Naive thymus-derived CD4-positive, alpha-beta T cell (primary cell): Measurements from ENCODE around the gene PLEKHA8. TPM values are rescaled to one million over a fixed set of nuclear protein-coding genes. Genes with fewer than 3 reads are reported as not detected.

Experiments used
- ATAC-seq: fragments of 150-1000 bp; cut with Tn5 transposase; 2 replicates; pipeline ENCODE4 v1.10.0; 2021; ENCODE audit warnings: mild to moderate bottlenecking, moderate library complexity
- CTCF ChIA-PET: fragments of 350-600 bp; sonication (Branson Sonifier 250); formaldehyde crosslinking; loops from one replicate; lab custom pipeline; 2021; ENCODE audit warnings: antibody characterized with exemption; lab: Charles Lee
- POLR2A ChIA-PET: fragments of 350-600 bp; sonication (Branson Sonifier 250); formaldehyde crosslinking; loops from one replicate; lab custom pipeline; 2021; ENCODE audit warnings: antibody characterized with exemption, inconsistent platforms; lab: Charles Lee
- DNase-seq, 9 donors: peaks; one replicate each; pipeline versions ENCODE4 v3.0.0 to v3.0.0-alpha.2; 2020 to 2022; ENCODE audit warnings: mixed read lengths in 1 of 9
- H3K27ac ChIP-seq: one replicate; pipeline ENCODE4 v1.7.0; 2013; ENCODE audit warnings: mild to moderate bottlenecking, low read depth, low read length, moderate library complexity
- H3K27me3 ChIP-seq, 2 donors: one replicate each; pipeline ENCODE4 v1.7.0; 2013; ENCODE audit warnings: low read length in 2 of 2, mild to moderate bottlenecking in 2 of 2, moderate library complexity in 2 of 2; ENCODE audit not compliant: control insufficient read depth in 2 of 2, insufficient read depth in 2 of 2
- H3K36me3 ChIP-seq, 3 experiments: 1 replicate in 2 of 3; 2 replicates in 1 of 3; pipeline ENCODE4 v1.7.0; 2013; ENCODE audit warnings: low read length in 3 of 3, mild to moderate bottlenecking in 3 of 3, moderate library complexity in 1 of 3; ENCODE audit not compliant: insufficient read depth in 3 of 3, control insufficient read depth in 2 of 3
- H3K4me1 ChIP-seq, 2 donors: one replicate each; pipeline ENCODE4 v1.7.0; 2013; ENCODE audit warnings: low read length in 2 of 2, mild to moderate bottlenecking in 2 of 2, moderate library complexity in 1 of 2; ENCODE audit not compliant: control insufficient read depth in 2 of 2, insufficient read depth in 2 of 2
- H3K4me3 ChIP-seq: 2 replicates; pipeline ENCODE4 v1.7.0; 2013; ENCODE audit warnings: mild to moderate bottlenecking, low read length
- H3K9me3 ChIP-seq, 3 experiments: 1 replicate in 2 of 3; 2 replicates in 1 of 3; pipeline ENCODE4 v1.7.0; 2013; ENCODE audit warnings: low read length in 3 of 3; ENCODE audit not compliant: control insufficient read depth in 2 of 3
- H3K27ac Mint-ChIP-seq, 9 donors: one replicate each; pipeline ENCODE4 v1.8.0; 2020 to 2022; ENCODE audit warnings: mixed read lengths in 9 of 9, mild to moderate bottlenecking in 8 of 9, moderate library complexity in 5 of 9, inconsistent platforms in 2 of 9
- H3K27me3 Mint-ChIP-seq, 5 donors: one replicate each; pipeline ENCODE4 v1.8.0; 2021 to 2022; ENCODE audit warnings: mixed read lengths in 5 of 5, mild to moderate bottlenecking in 1 of 5
- H3K36me3 Mint-ChIP-seq, 5 donors: one replicate each; pipeline ENCODE4 v1.8.0; 2020 to 2022; ENCODE audit warnings: mixed read lengths in 5 of 5, mild to moderate bottlenecking in 3 of 5, inconsistent platforms in 1 of 5
- H3K4me1 Mint-ChIP-seq, 7 donors: one replicate each; pipeline ENCODE4 v1.8.0; 2020 to 2022; ENCODE audit warnings: mixed read lengths in 7 of 7, mild to moderate bottlenecking in 3 of 7, inconsistent platforms in 1 of 7
- H3K4me3 Mint-ChIP-seq, 10 donors: one replicate each; pipeline ENCODE4 v1.8.0; 2020 to 2022; ENCODE audit warnings: mild to moderate bottlenecking in 10 of 10, mixed read lengths in 10 of 10, moderate library complexity in 6 of 10, inconsistent platforms in 2 of 10
- H3K9me3 Mint-ChIP-seq, 11 donors: one replicate each; pipeline ENCODE4 v1.8.0; 2020 to 2022; ENCODE audit warnings: mixed read lengths in 11 of 11, mild to moderate bottlenecking in 4 of 11, inconsistent platforms in 1 of 11, moderate library complexity in 1 of 11
- intact Hi-C, 2 donors: fragments of 100-400 bp; cut with micrococcal nuclease; formaldehyde crosslinking; loops; one replicate each; pipeline ENCODE4 v1.15.1; 2023
- polyA plus RNA-seq, 2 donors: library from polyadenylated mRNA; unstranded; fragments of 300-500 nt; fragmentation: Illumina TruSeq; gene quantifications; one replicate each; pipeline ENCODE4 v1.2.3, GENCODE V29; 2021
- total RNA-seq, 6 experiments: library from RNA in 5 of 6; stranded (reverse) in 5 of 6; gene quantifications; 1 replicate in 5 of 6; 2 replicates in 1 of 6; pipeline ENCODE4 v1.2.3 and lab custom pipeline; 2021 to 2026

Gene PLEKHA8
- total and polyA plus RNA-seq, 7 experiments from 2014 or later: 3.3 to 14.1 (median 8.4) TPM

DNA sequence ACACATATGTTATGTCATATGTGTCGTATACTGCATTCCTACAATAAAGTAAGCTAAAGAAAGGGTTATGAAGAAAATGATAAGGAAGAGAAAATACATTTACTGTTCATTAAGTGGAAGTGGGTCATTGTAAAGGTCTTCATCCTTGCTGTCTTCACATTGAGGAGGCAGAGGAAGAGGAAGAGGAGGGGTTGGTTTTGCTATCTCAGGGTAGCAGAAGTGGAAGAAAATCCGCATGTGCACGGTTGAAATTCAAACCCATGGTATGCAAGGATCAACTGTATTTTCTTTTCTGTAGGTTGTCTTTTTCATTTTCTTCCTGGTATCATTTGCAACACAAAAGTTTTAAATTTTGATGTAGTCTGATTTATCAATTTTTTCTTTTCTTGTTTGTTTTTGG is 6.3 kb downstream of the PLEKHA8 start:
- ChIA-PET CTCF (interaction anchor here (1.2 kb wide), 1 partner anchor 28 kb away, joined by 6 read pairs; no protein-coding TSS in a partner anchor), POLR2A (no interaction called here)
- intact Hi-C loops: no loop called here
- no peaks in the 10 kb centered on the region for H3K27me3 Mint-ChIP-seq
- DNase-seq (no peak), ATAC-seq (no peak)
- H3K4me1 ChIP-seq: peaks cover 0 to 6% of the 10 kb centered on the region in 2 donors
- H3K27ac Mint-ChIP-seq: no peak overlapping the region
- H3K4me3 ChIP-seq: no peak overlapping the region
- no peak overlapping the region for H3K4me3 Mint-ChIP-seq
- H3K4me1 Mint-ChIP-seq: peaks cover 0 to 19% (median 4%) of the 10 kb centered on the region in 7 donors
- H3K36me3 ChIP-seq: no peaks in the 10 kb centered on the region
- no peak overlapping the region for H3K27ac ChIP-seq
- no peaks in the 10 kb centered on the region for H3K9me3 Mint-ChIP-seq
- no peaks in the 10 kb centered on the region for H3K9me3 ChIP-seq
- H3K36me3 Mint-ChIP-seq: peaks cover 0 to 5% (median 0%) of the 10 kb centered on the region in 5 donors
- H3K27me3 ChIP-seq: no peaks in the 10 kb centered on the region

DNA sequence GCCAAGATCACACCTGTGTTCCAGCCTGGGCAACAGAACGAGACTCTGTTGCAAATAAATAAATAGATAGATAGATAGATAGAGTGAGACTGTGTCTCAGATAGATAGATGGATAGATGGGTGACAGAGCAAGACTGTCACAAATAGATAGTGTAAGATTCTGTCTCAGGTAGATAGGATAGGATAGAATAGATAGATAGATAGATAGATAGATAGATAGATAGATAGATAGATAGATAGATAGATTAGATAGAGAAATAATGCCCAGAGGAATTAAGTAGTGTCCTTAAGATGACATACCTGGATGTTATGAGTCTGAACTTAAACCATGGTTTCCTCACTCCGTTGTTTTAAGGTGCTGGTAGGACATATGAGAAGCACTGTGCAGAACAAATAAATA is 8.0 kb downstream of the PLEKHA8 start:
- Mint-ChIP-seq H3K9me3 (no peaks in the 10 kb centered on the region), H3K27me3 (no peaks in the 10 kb centered on the region), H3K36me3 (peaks cover 0 to 5% (median 0%) of the 10 kb centered on the region in 5 donors), H3K4me1 (peaks cover 4 to 35% (median 22%) of the 10 kb centered on the region in 7 donors), H3K27ac (peak overlapping the region in 1 of 9 donors; percentile 23), H3K4me3 (no peak overlapping the region)
- intact Hi-C loops: no loop called here
- no peaks in the 10 kb centered on the region for H3K36me3 ChIP-seq
- no peak for DNase-seq
- no peak overlapping the region for H3K27ac ChIP-seq
- H3K4me3 ChIP-seq: no peak overlapping the region
- no peaks in the 10 kb centered on the region for H3K9me3 ChIP-seq
- ATAC-seq: no peak
- POLR2A ChIA-PET: interaction anchor here (1.0 kb wide), 1 partner anchor 8 kb away, joined by 3 read pairs; the partner anchor contains the start of gene PLEKHA8
- CTCF ChIA-PET: no interaction called here
- H3K27me3 ChIP-seq: no peaks in the 10 kb centered on the region
- peaks cover 0 to 10% of the 10 kb centered on the region in 2 donors for H3K4me1 ChIP-seq

DNA sequence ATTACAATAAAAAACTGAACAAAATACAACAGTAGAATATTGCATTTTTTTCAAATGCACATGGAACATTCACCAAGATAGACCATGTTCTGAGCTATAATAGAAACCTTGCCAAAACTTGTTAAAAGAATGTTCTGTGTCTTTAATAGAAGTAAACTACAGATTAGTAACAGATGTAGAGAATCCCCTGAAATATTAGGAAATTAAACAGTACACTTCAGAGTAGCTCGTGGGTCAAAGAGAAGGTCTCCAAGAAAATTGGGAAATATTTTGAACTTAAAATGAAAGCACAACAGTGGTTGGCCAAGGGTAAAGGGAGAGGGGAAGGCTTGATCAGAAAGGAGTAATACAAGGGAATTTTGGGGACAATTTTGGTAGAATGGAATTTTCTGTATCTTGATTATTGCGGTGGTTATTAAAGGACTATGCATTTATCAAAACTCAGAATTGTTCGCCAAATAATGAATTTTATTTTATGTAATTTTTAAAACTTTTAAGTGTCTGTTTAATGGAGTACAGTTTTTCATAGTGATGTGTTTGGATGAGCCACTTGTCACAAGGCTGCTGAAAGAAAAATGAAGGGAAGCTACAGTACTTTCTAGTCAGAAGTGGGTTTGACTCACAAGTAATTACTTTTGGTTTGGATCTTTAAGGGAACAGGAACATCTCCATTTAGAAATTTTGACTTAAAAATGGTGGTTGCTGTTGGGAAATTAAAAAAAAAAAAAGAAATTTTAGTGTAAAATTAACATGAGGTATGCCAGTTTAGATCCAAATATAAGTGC is 10.2 kb downstream of the PLEKHA8 start:
- Mint-ChIP-seq H3K9me3 (no peaks in the 10 kb centered on the region), H3K27ac (peak overlapping the region in 2 of 9 donors; percentile 23 to 26), H3K4me1 (peaks cover 7 to 40% (median 23%) of the 10 kb centered on the region in 7 donors), H3K27me3 (no peaks in the 10 kb centered on the region), H3K4me3 (peak overlapping the region in 3 of 10 donors; percentile 10 to 46 (median 46)), H3K36me3 (peaks cover 0 to 7% (median 4%) of the 10 kb centered on the region in 5 donors)
- ATAC-seq: no peak
- ChIA-PET POLR2A (interaction anchor here (0.6 kb wide), 1 partner anchor 1805 kb away, joined by 3 read pairs; no protein-coding TSS in a partner anchor), CTCF (no interaction called here)
- Histone ChIP-seq H3K9me3 (no peaks in the 10 kb centered on the region), H3K27me3 (no peaks in the 10 kb centered on the region), H3K4me1 (peaks cover 0 to 10% of the 10 kb centered on the region in 2 donors), H3K27ac (no peak overlapping the region), H3K4me3 (no peak overlapping the region), H3K36me3 (no peaks in the 10 kb centered on the region)
- no peak for DNase-seq
- intact Hi-C loops: no loop called here

DNA sequence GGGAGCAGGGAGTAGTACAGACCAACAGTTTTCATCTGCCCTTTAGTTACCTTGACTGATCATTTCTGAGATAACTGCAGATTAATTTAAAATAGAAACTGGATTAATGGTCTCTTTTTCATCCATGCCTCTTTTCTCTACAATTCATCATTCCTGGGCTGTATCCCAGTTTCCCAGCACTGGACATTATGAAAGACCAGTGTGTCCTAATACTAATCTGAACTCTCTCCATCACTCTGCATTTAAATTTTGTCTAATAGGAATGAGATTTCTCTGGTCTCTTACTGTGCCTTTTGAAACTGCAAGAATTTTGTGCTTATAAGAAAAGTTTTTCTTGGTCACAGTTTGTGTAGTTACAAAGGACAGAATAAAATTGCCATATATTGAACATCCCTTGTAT is 12.7 kb downstream of the PLEKHA8 start:
- H3K4me3 ChIP-seq: no peak overlapping the region
- peaks cover 0 to 10% of the 10 kb centered on the region in 2 donors for H3K4me1 ChIP-seq
- H3K4me1 Mint-ChIP-seq: peaks cover 7 to 40% (median 19%) of the 10 kb centered on the region in 7 donors
- peaks cover 0 to 5% (median 0%) of the 10 kb centered on the region in 3 experiments for H3K36me3 ChIP-seq
- no peak overlapping the region for H3K4me3 Mint-ChIP-seq
- ChIA-PET CTCF (interaction anchor here (0.5 kb wide), 1 partner anchor 23 kb away, joined by 3 read pairs; no protein-coding TSS in a partner anchor), POLR2A (interaction anchor here (1.8 kb wide), 1 partner anchor 12 kb away, joined by 6 read pairs; no protein-coding TSS in a partner anchor)
- ATAC-seq (no peak), DNase-seq (no peak)
- intact Hi-C loops: no loop called here
- H3K27ac ChIP-seq: no peak overlapping the region
- H3K9me3 ChIP-seq: no peaks in the 10 kb centered on the region
- H3K27ac Mint-ChIP-seq: no peak overlapping the region
- peaks cover 6 to 15% (median 9%) of the 10 kb centered on the region in 5 donors for H3K36me3 Mint-ChIP-seq
- no peaks in the 10 kb centered on the region for H3K9me3 Mint-ChIP-seq
- no peaks in the 10 kb centered on the region for H3K27me3 ChIP-seq
- H3K27me3 Mint-ChIP-seq: no peaks in the 10 kb centered on the region

DNA sequence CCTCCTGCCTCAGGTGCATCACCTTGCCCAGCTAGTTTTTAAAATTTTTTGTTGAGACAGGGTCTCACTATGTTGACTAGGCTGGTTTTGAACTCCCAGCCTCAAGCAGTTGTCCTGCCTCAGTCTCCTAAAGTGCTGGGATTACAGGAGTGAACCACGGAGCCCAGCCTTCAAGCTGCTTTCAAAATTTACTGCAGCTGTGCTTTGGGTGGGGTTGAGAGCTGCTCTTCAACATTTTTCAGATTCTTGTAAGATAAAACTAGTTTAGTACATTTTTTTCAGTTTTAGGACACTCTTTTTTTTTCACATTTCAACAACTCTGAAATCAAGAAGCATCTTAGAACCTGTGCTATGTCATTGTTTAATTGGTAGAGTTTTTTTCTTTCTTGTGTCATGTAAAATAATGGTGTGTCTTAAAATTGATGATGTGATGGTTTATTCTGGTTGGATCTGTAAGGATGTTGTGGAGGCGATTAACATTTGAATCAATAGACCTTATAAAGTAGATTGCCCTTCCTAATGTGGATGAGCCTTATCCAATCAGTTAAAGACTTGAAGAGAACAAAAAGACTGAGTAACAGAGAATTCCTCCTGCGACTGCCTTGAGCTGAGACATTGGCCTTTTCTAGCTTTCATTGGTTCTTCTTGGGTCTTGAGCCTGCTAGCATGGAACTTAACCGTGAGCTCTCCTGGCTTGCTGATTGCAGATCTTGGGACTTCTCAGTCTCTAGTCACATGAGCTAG is 13.5 kb downstream of the PLEKHA8 start:
- ATAC-seq (no peak), DNase-seq (no peak)
- ChIA-PET CTCF (interaction anchor here (0.7 kb wide), 1 partner anchor 124 kb away, joined by 3 read pairs; no protein-coding TSS in a partner anchor), POLR2A (interaction anchor here (1.8 kb wide), 1 partner anchor 12 kb away, joined by 6 read pairs; no protein-coding TSS in a partner anchor)
- Mint-ChIP-seq H3K36me3 (peaks cover 9 to 23% (median 14%) of the 10 kb centered on the region in 5 donors), H3K9me3 (no peaks in the 10 kb centered on the region), H3K4me1 (peaks cover 7 to 35% (median 19%) of the 10 kb centered on the region in 7 donors), H3K27me3 (no peaks in the 10 kb centered on the region), H3K4me3 (no peak overlapping the region), H3K27ac (peak overlapping the region in 1 of 9 donors; percentile 39)
- peaks cover 0 to 10% of the 10 kb centered on the region in 2 donors for H3K4me1 ChIP-seq
- no peak overlapping the region for H3K27ac ChIP-seq
- intact Hi-C loops: no loop called here
- no peak overlapping the region for H3K4me3 ChIP-seq
- H3K9me3 ChIP-seq: no peaks in the 10 kb centered on the region
- H3K27me3 ChIP-seq: no peaks in the 10 kb centered on the region
- peaks cover 0 to 12% (median 0%) of the 10 kb centered on the region in 3 experiments for H3K36me3 ChIP-seq

DNA sequence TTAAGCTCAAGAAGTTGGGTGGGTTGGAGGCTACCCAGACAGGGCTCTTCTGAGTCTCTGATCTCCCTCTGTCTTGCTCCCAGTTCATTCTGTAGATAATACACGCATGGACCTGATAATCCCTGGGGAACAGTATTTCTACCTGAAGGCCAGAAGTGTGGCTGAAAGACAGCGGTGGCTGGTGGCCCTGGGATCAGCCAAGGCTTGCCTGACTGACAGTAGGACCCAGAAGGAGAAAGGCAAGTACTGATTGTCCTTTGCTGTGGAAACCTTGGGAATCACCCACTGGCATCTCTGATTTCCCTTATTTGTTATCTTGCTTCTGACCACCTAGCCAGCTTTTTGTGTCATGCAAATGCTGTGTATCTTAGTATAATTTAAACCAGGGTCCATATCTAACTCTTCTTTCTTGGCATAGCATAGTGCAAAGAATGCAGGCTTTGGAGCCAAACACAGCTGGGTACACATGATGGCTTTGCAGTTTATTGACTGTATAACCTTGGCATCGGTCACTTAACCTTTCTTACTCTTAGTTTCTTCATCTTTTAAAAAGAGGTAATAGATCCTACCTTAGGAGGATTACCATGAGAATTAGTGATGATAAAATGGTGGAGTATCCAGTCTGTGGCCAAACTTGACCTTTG is 18.0 kb downstream of the PLEKHA8 start:
- Mint-ChIP-seq H3K4me3 (no peak overlapping the region), H3K4me1 (peaks cover 0 to 6% (median 3%) of the 10 kb centered on the region in 7 donors), H3K27ac (no peak overlapping the region), H3K36me3 (peaks cover 14 to 46% (median 31%) of the 10 kb centered on the region in 5 donors), H3K27me3 (no peaks in the 10 kb centered on the region), H3K9me3 (no peaks in the 10 kb centered on the region)
- H3K4me3 ChIP-seq: no peak overlapping the region
- no peaks in the 10 kb centered on the region for H3K9me3 ChIP-seq
- ATAC-seq: no peak
- no peak overlapping the region for H3K27ac ChIP-seq
- no peaks in the 10 kb centered on the region for H3K4me1 ChIP-seq
- DNase-seq: no peak
- intact Hi-C loops: no loop called here
- ChIA-PET POLR2A (no interaction called here), CTCF (no interaction called here)
- no peaks in the 10 kb centered on the region for H3K27me3 ChIP-seq
- peaks cover 0 to 29% (median 0%) of the 10 kb centered on the region in 3 experiments for H3K36me3 ChIP-seq
